Cardiac septum (tissue), 1 donor: ENCODE measurements around the gene PCSK7. TPM values are rescaled to one million over a fixed set of nuclear protein-coding genes. Genes with fewer than 3 reads are reported as not detected.

Experiments used
- DNase-seq: peaks from one replicate; pipeline ENCODE4 v3.0.0-alpha.2; 2020; ENCODE audit warnings: low spot score
- intact Hi-C: fragments of 100-400 bp; cut with DNase I; formaldehyde crosslinking; loops from one replicate; pipeline ENCODE4 v1.14.0; 2022
- total RNA-seq: library from RNA; stranded (reverse); fragmentation: NEBNext Ultra II Directional; extraction: Animal tissue kit (Norgen Biotek cat#: 25700); gene quantifications from one replicate; pipeline ENCODE4 v1.2.1, GENCODE V29; 2021
- donor health status: DM: no; HTN: no; CAD: no.

Gene PCSK7
- total RNA-seq, 1 donor from 2014 or later: 45.5 TPM

DNA sequence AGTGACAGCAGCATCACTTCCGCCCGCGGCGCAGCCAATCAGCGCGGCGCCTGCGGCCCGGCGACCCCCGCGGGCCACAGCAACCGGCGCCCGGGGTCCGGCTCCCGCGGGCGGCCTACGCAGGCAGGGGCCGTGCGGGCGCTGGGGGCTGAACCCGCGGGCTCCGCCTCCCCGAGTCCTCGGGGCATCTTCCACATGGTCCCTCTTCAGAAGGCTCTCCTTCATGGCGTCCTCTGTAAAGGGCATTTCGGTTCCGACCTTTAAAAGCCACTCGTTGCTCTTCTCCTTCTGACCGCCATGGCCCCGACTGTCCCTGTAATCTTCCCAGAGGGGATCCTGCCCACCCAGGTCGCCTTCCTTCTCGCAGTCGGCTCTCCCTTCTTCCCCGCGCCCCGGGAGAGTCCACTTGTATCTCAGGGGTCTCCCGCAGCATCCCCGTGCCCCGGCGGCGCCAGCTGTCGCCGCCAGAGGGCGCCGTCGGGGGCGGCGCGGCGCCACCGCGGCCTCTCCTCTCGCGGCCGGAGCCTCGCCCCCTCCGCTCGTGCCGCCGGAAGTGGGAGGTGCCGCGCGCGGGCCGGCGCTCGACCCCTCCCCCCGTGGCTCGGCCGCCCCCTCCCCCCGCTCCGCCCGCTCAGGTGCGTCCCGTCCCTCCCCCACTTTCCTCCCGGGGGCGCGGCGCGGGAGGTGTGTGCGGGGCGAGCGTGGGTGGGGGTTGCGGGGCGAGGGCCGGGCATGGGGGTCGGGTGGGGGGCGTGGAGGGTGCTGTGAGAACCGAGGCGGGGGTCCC lies 412 bp upstream of the PCSK7 start, which contains the start of gene RNF214:
RNF214 (plus strand) TSS at position 580 of the 787 bp plus-strand sequence. CDS start 1,602 bp downstream, outside the sequence.
- DNase-seq: peak; percentile 89
- intact Hi-C loops: loop anchor here (5.0 kb wide), 2 partner anchors 85 to 90 kb away; partner anchors contain the start of genes BACE1 and PAFAH1B2

DNA sequence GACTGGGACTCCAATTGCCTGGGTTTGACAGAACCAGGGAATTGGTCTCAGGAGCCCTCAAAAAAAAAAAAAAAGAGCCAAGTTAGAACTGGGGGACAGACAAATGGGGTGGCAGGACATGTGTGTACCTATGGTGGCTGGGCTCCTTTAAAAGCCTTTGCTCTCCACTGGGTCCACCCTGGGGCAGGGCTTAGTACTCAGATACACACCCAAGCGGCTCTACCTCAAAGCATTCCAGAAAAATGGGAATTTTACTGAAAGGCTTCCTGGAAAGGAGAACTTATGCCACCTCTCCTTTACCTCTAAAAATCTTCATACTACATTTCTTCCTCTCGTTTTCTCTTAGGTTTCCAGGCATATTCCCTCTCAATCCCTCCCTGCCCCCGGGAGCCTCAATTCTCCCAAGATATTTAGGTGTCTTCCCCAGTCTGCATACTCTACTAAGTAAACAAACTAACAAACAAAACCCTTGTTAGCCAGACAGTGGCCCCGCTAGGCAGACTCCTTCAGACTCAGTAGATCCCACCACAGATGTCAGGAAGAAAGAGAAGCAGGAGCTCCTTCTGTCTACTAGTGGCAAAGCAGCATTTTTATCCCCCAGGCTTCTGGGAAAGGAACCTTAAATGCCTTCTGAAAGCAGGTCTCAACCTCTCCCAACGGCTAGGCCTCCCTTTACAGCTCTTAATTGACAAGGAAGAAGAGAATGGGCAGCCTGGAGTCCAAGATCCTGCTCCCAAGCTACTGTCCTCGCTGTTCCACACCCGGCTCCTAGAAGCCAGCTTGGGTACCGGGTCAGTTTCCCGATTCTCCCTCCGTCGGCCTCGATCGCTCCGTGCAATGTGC lies 653 bp downstream of the PCSK7 start:
- intact Hi-C loops: loop anchor here (5.0 kb wide), 2 partner anchors 86 to 89 kb away; partner anchors contain the start of genes BACE1 and PAFAH1B2
- no peak for DNase-seq

DNA sequence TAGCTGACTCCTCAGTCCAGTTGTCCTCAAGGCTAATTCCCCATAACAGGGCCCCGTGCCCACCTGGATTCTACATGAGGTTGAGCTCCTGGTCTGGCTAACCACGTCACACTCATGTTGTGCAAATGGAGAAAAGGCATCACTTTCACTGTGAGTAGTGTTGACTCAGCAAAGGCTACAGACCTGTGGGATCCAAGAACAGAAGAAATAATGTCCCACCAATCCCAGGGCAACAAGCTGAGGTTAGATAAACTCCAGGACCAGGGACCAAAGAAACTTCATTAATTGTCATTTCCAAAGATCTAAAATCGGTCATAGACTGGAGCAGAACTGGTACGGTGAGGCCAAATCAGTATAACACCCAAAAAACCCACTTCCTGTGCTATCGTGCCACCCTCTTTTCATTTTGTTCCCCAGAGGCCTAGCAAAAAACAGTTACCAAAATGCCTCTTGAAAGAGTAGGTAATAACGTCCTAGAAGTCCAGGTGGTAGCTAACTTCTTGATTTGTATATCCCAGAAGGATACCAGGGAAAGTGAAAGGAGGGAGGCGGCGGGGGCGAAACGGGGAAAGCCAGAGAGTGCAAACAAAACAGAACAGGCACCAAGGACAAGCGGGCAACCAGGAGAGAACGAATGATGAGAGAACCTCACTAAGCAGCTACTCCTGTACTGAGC lies 1.4 kb downstream of the PCSK7 start:
- DNase-seq: no peak
- intact Hi-C loops: loop anchor here (5.0 kb wide), 2 partner anchors 87 to 88 kb away; partner anchors contain the start of genes BACE1 and PAFAH1B2

DNA sequence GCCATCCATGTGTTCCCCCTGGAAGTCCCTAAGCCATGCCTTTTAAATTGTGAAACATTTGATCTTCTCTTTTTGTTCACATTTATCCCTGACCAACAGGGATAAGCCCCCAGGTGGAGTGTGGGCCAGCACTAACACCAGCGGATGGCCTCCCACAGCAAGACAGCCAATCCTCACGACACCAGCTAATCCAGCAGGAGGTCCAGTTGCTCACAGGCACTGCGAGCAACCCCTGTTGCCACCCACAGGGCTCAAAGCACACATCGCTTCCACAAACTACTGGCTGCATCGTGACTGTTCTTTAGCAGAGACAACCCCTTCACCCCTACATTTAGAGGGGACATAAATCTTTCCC lies 2.0 kb downstream of the PCSK7 start:
- DNase-seq: no peak
- intact Hi-C loops: loop anchor here (5.0 kb wide), 3 partner anchors 87 to 348 kb away; partner anchors contain the start of genes BACE1 and PAFAH1B2

DNA sequence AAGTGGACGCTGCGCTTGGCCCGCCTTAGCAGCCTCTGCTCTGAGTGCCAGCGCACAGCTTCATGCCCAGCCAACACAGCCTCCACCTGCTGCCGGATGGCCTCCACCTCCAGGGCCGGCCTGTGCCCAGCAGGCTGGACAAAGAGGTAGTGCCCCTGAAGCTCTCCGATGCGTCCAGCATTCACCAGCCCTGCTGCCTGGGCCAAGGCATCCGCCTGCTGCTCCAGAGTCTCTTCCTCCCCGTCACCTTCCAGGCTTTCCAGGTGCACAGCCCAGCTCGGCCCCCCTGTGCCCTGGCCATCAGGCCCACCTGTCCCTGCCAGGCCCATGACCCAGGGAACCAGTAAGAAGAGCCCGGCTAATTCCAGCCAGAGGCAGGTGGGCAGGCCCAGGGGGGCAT lies 2.5 kb downstream of the PCSK7 start:
- DNase-seq: no peak

DNA sequence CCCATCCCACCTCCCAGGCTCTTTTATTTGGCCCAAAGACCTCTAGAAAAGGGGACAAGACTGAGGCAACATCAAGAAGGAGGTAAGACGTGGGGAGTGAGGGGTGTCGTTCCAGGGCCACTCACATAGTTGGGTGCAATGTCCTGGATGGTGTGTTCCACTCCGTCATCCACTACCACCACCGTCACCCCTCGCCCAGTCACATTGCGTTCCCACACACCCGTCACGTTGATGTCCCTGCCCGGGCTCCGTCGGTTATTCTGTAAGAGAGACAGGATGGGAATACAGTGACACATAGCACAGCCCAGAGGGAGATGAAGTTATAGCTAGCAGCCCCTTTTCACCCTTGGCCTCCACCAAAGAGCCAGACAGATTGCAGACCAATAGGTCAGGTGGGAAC lies 3.8 kb downstream of the PCSK7 start:
- intact Hi-C loops: loop anchor here (5.0 kb wide), 1 partner anchor 346 kb away; no protein-coding TSS in a partner anchor
- no peak for DNase-seq

More for the DNA sequence above, 2.5 kb downstream of the PCSK7 start:
- intact Hi-C loops: loop anchor here (5.0 kb wide), 1 partner anchor 347 kb away; no protein-coding TSS in a partner anchor

DNA sequence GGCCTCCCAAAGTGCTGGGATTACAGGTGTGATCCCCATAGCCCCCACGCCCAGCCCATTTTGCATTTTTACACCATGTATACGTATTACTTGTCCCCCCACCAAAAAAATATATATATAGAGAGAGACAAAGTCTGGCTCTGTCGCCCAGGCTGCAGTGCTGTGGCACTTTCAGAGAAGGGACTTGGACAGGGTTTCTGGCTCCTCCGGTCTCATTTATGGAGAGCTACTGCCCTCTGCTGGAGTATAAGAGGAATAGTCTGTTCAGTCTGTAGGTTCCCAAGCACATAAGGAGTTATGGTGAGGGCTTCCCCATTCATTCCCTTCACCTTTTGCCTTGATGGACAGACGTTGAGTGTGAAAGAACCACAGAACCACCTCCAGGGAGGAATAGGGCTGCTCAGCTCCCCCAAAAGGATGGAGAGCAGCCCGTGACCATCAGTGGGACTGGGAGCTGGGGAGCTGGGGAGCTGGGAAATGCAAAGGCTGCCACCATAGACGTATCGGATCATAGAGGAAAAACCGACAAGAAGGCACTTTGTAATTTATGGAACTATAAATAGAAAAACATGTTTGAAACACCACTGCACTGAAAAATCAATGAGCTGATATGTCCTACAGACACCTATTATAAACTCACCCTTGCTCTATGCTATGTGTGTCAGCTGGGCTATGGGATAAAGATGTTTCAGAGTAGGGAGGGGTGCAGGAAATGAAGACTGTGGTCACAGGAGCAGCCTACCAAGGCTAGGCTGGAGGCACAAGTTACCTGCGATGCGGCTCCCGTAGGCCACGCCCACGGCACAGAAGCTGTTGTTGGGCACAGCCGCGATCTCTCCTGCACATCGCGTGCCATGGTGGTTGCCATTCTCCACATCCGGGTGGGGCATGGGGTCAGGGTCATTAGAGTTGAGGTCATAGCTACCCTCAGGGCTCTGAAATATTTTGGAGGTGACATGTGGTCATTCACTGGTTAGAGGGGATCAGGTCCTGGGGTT lies 5.2 kb downstream of the PCSK7 start:
- intact Hi-C loops: loop anchor here (5.0 kb wide), 1 partner anchor 344 kb away; no protein-coding TSS in a partner anchor
- no peak for DNase-seq

DNA sequence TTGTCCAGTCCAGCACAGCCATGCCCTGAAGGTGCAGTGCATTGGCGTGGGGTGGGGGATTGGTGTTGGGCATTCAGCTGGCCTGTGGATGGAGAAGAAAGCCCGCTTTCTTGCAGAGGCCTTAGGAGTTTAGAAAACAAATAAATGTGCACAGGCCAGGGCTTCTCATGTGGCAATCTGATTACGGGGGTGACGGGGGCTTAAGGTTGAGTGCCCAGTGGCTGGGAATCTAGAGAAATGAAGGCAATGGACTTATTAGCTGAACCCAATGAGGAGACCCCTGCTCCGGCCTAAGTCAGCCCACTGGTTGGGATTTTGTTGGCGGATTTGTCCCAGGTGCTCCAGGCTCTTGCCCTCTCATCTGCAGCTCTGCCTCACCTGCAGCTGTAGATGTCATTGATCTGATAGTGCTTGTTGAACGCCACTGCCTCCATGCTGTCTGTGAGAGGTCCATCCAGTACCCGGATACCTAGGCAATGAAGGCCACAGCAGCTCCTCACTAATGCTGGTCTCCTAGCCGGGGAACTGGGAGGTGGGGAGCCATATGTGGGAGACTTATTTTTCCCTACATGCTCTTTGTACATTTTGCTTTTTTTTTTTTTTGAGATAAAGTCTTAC lies 6.2 kb downstream of the PCSK7 start:
- intact Hi-C loops: loop anchor here (2.0 to 5.0 kb wide), 2 partner anchors 47 to 343 kb away; partner anchors contain the start of gene SIDT2
- no peak for DNase-seq

DNA sequence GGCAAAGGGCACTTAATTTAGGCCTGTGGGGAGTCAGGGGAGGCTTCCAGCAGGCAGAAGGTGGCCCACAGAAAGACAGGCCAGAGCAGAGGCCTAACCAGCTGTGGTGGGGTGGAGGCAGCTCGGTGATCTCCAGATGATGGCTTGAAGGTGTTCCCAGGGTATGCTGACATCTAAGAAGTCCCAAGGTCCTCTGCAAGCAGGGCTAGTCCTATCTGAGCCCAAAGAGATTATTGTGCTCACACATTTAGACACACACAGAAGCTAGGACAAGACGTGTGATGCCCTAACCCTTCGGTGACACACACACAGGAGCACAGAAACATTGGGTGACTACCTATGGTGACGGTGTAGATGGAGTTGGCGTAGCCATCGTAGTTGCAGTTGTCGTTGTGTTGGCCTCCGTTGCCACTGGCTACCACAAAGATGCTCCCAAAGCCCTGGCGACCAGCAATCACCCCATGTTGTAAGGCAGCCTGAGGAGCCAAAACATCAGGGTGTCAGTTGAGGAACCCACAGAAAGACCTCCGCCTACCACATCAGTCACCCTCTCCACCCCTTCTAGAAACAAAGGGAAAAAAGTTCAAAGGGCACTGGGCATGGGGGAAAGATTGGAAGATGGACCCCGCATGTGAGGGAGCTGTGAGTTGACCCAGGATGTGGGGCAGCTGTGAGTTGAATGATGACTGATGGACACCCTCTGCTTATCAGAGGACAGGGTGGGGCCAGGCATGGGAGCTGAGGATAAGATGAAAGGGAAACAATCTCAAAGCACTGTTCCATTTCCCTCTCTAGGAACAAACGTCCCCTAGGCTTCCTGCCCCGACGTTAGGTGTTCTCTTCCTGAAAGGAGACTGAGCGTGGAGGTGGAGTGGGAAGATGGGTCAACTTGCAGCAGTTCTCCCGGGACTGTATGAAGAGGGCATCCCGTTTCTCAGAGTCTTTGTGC lies 7.9 kb downstream of the PCSK7 start:
- DNase-seq: no peak
- intact Hi-C loops: loop anchor here (2.0 kb wide), 2 partner anchors 45 to 431 kb away; partner anchors contain the start of gene SIDT2

DNA sequence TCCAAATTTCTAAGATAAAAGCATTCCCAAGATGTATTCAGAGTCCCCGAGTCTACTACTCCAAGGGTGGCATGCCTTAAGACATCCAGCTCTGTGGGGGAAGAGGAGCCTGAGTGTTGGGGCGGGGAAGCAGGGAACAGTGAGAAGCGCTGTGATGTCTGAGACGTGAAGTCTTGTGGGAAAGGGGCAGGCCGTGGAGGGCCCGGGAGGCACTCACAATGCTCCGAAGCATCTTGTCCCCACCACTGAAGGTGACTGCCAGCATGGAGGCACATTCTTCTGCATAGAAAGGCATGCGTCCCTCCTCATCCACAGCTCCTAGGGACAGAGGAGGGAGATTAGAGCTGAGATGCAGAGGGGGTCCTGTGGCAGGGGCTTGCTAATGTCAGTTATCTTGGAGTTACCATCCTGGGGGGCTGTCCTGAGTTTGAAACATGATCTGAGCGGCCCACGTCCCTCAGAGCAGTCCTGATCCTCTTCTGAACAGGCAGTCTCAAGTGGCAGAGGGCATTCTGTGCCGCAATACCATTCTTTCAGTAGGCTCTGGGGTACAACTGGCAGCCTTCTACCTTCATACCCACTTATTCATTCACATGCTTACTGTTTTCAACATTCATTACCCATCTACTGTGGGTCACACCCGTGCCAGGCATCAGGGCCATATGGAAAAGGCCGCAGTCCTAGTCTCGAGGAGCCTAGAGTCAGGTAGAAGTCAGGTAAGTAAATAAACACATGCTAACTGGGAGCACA lies 8.7 kb downstream of the PCSK7 start:
- intact Hi-C loops: loop anchor here (2.0 kb wide), 1 partner anchor 430 kb away; no protein-coding TSS in a partner anchor
- peak; percentile 66 for DNase-seq

DNA sequence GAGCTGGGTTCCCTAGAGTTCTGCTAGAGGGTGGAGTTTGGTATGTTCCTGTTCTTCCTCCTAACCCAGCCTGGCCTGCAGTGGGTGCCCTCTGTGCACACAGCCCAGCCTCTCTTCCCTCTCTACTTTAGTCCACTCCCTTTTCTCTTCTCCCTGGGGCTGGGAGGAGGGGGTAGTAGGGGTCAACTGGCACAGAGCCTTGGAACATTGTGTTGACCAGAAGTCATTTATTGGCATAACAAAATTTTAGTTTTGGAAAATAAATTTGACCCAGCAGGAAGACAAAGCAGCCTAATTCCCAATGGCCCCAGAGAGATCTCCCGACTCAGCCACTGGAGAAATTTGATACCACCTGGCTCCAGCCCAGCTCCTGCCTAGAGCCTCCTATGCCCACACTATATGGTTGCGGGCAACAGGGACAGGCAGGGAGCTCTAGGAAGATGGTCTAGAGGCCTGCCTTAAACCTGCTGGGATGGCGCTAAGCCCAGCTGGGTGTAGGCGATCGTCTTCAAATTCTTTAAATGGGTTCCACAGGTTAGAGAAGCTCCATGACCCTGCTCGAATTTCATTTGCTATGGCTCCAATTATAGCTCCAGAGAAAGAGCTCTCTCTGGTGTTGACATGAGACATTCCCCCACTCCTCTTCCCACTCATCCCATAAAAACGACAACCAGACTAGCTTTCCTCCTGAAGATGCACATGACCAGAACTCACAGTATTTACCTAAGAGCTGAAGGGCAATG lies 9.9 kb downstream of the PCSK7 start:
- intact Hi-C loops: loop anchor here (2.0 kb wide), 2 partner anchors 123 to 429 kb away; partner anchors contain the start of gene SIK3
- DNase-seq: peak; percentile 72

DNA sequence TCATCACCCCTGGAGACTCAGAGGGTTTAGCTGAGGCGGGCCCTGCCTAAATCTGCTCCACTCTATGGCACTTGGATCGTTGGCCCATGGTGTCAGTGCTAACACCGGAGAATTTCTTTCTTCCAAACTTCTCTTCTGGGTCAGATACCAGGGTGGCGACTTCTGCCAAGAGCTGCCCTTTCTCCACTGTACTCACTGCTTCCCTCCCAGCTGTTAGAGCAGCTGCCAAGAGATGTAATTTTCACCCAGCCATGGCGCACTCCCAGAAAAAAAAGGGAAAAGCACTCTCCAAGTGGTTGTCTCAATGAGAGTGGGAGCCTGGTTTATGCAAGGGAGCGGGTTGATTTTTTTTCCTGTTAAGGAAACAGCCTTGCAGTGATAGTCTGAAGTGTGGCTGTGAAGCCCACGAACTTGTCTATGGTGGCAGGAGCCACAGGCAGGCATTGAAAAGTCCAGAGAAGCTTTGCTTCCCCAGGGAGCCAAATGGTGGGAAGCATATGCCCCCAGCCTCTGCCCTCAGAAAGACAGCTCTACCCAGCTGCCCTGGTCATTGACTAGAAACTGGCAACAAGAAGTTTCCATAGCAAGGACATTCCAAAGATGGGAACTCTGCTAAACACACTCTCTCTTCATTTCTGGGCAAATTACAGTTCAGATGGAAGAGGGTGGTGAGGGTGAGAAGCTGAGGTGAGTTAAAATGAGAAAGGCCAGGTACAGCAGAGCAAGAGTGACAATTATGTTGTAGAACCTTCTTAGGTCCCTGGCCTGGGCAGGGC lies 10.7 kb downstream of the PCSK7 start:
- DNase-seq: peak; percentile 76

DNA sequence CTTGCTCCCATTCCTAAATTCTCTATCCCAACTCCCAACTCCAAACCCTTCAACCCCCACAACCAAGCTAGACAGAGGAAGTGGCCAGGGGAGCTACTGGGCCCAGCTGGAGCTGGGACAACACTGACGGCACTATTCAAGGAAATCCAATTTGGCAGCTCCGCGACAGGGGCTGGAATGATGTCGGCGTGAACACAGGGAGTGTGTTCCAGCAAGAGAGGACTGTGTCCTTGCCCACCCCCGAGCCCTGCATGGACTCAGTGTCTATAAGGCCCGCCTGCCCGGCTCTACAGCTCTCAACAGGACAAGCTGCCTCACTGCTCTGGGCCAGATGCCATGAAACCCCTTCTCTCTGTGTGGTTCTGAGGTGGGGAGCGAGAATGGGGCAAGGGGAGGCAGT lies 11.3 kb downstream of the PCSK7 start:
- intact Hi-C loops: loop anchor here (2.0 kb wide), 1 partner anchor 122 kb away; the partner anchor contains the start of gene SIK3
- DNase-seq: no peak

More for the DNA sequence above, 10.7 kb downstream of the PCSK7 start:
- intact Hi-C loops: loop anchor here (2.0 kb wide), 1 partner anchor 122 kb away; the partner anchor contains the start of gene SIK3

DNA sequence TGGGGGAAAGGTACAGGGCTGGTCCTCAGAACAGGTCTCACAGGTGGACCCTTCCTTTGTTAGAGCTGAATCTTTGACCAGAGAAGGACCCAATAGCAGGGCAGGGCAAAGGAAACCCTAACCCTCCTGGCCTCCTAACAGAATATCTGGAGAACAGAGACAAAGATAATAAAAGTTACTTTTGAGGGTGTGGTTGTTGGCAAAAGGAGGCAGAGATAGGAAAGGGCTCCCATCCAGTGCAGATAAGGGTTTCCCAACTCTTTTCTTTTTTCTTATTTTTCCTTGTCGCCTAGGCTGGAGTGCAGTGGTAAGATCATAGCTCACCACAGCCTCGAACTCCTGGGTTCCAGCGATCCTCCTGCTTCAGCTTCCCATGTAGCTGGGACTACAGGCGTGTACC lies 11.9 kb downstream of the PCSK7 start:
- no peak for DNase-seq
- intact Hi-C loops: loop anchor here (2.0 kb wide), 1 partner anchor 121 kb away; the partner anchor contains the start of gene SIK3
